NCI-H526 (cell line): ENCODE measurements around the gene BZW2.
A peak's percentile ranks its signal among the peaks of the same experiment; 100 is the strongest.

Experiments
- DNase-seq, 2 experiments: peaks; one replicate each; lab custom pipeline; 2025; lab: John Stamatoyannopoulos, UW

Gene BZW2

DNA sequence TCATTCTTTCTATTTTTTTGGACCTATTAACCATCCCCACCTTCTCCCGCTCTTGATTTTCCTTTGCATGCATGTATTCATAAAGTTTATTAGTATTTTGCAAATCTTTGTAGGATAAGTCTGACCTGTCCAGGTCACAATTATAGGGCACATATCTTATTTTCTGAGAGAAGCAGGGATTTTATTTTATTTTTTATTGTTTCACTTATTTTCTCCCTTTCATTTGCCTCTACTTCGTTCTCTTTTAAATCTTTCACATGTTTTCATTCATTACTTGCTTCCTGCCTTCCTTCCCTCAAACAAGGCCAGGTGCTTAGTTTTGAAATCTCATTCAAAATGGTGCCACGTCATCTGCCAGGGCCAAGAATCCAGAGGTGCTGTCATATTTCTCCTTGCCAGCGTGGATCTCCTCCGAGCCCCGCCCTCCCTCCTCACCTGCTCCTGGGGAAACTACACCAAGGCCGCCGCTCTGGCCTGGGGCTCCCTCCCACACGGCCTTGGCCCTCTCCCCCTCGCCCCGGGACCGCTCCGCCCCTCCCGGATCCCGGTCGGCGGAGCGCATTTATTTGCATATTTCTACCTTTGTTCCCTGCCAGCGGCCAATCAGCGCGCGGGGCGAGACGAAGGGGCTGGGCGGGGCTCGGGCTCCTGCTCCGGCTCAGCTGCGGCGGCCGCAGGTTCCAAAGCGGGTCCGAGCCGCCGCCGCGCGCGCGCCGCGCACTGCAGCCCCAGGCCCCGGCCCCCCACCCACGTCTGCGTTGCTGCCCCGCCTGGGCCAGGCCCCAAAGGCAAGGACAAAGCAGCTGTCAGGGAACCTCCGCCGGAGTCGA is 107.3 kb downstream of the BZW2 start, which contains the start of gene TSPAN13:
Gene TSPAN13 (plus strand): TSS at position 654 of the 830 bp plus-strand sequence. CDS start 213 bp downstream, outside the sequence.
- peak; percentile 91 to 97 for DNase-seq

DNA sequence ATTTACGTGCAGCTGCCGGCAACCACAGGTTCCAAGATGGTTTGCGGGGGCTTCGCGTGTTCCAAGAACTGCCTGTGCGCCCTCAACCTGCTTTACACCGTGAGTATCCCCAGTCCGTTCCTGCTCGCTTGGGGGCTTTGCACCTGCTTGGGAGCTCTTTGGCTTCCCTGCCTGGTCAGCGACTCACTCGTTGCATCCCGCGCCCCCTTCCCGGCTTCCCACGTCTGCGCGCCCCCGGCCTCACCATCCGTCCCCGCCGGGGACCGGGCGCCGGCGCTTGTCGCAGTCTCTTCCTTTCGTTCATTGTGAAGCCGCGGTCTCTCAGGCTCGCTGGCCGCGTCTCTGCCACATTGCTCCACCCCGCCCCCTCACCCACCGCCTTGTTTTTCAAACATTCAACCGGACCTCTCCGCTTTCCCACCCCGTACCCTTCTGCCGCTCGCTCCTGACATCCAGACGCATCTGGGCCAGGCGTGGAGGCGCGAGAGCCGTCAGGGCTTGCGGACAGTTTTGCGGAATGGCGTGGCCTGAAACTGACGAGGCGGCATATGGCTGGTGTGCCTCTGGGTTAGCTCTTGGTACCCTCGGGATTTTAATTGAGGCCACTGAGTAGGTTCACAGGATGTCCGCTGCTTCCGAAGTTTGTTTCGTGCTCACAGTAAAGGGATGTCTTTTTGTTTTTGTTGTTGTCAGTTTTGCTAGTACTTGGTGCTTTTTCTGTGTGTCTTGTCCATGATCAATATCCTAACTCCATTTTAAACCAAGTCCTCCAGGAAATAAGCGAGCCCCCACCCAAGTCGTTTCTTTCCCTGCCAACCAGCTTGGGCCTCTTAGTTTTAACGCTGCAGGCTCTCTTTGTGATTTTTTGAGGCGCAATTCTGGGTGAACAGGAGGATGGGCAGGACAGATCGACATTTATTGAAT is 108.2 kb downstream of the BZW2 start:
- DNase-seq, result peak; percentile 68 to 82

DNA sequence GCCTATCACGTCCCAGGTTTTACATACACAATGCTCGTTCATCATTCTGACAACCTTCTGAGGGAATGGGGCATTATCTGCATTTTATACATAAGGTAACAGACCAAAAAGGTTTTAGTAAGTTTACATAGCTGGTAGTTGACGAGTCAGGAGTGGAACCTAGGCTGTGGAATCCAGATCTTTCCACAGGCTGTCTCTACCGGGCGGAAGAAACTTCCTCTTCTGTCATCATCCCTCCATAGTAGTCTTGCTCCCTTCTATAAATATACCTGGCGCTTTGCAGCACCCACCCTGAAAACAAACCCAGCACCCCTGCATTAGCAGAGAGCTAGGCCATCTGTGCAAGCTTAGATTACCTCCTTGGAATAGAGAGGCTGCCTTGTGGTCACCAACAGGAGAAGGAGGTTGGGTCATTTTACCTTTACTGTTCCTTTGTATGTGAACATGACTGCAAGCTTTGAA is 108.9 kb downstream of the BZW2 start:
- peak in 1 of 2 experiments; percentile 23 for DNase-seq

DNA sequence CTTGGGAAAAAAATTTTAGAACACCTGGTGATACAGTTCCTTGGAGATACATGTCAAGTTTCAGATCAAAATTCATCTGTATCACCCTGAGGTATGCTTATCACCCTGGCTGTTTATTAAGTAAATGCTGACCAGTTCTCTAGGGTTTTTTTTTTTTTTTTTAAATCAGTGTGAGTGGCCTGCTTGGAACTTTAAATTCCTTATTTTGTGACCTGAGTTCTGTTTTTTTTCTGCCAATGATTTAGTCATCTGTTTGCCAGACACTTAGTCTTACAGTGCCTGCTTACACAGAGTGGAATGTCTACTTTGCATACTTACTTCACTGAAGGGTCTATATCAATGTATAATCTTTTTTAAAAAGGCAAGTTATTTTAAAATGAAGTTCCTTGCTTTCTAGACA is 109.4 kb downstream of the BZW2 start:
- peak in 1 of 2 experiments; percentile 21 for DNase-seq
